ENCODE measurements around the gene ZP2. TPM values are rescaled to one million over a fixed set of nuclear protein-coding genes. Genes with fewer than 3 reads are reported as not detected.

Gene ZP2
- total and polyA plus RNA-seq, 7 donors = not detected

DNA sequence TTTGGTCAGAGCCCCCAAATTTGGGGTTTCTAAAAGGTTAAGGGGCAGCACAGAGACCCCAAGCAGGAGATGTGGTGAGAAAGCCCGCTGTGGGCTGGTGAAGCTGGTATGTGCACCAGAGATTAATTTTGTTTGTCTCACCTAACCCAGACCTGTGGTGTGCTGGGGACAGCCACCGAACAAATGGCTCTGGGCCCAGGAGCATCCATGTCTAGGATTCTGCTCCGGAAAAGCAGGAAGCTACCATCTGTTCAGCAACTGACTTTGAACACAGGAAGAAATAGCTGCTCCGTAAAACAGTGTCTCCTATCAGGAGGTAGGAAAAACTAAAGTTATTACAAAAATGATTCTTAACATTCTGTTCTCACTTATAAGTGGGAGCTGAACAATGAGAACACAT, 2.7 kb upstream of the ZP2 start:
- Histone ChIP-seq H3K4me1 (no peaks in the 10 kb centered on the region), H3K4me3 (no peak overlapping the region), H3K27ac (no peak overlapping the region), H3K36me3 (ENCODE audit: insufficient read depth in 1 of 2, low read depth in 1 of 2) (no peaks in the 10 kb centered on the region), H3K9me3 (no peaks in the 10 kb centered on the region), H3K27me3 (ENCODE audit: insufficient read depth in 3 of 3, low read length in 2 of 3) (peaks cover 0 to 4% (median 3%) of the 10 kb centered on the region in 3 donors)
- ATAC-seq (no peak), DNase-seq (no peak)
- WGBS, 3 donors = 43 to 65% (median 59%) methylated on average over 4 of the region's 4 CpGs
- TF ChIP-seq, protein P1, sequence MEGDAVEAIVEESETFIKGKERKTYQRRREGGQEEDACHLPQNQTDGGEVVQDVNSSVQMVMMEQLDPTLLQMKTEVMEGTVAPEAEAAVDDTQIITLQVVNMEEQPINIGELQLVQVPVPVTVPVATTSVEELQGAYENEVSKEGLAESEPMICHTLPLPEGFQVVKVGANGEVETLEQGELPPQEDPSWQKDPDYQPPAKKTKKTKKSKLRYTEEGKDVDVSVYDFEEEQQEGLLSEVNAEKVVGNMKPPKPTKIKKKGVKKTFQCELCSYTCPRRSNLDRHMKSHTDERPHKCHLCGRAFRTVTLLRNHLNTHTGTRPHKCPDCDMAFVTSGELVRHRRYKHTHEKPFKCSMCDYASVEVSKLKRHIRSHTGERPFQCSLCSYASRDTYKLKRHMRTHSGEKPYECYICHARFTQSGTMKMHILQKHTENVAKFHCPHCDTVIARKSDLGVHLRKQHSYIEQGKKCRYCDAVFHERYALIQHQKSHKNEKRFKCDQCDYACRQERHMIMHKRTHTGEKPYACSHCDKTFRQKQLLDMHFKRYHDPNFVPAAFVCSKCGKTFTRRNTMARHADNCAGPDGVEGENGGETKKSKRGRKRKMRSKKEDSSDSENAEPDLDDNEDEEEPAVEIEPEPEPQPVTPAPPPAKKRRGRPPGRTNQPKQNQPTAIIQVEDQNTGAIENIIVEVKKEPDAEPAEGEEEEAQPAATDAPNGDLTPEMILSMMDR (IDR thresholded peaks at IDR 0.05) = no peak
- intact Hi-C loops (cut with DNase I) = no loop called here

GRCh38 chr16:21208446-21209230, 2.7 kb downstream of the ZP2 start:
- no peaks in the 10 kb centered on the region for H3K36me3 ChIP-seq (ENCODE audit: insufficient read depth in 1 of 2, low read depth in 1 of 2)
- TF ChIP-seq, protein P1 (IDR thresholded peaks at IDR 0.05) = no peak
- DNase-seq (no peak), ATAC-seq (no peak)
- H3K4me1 ChIP-seq = no peaks in the 10 kb centered on the region
- no peaks in the 10 kb centered on the region for H3K9me3 ChIP-seq
- peaks cover 0 to 3% (median 0%) of the 10 kb centered on the region in 3 donors for H3K27me3 ChIP-seq (ENCODE audit: insufficient read depth in 3 of 3, low read length in 2 of 3)
- H3K4me3 ChIP-seq = no peak overlapping the region
- no peak overlapping the region for H3K27ac ChIP-seq
- intact Hi-C loops (cut with DNase I) = no loop called here
- 55 to 60% (median 58%) methylated on average over 2 of the region's 2 CpGs for WGBS, 3 donors

GRCh38 chr16:21206550-21206949, 4.8 kb downstream of the ZP2 start:
- ATAC-seq (no peak), DNase-seq (no peak)
- H3K27me3 ChIP-seq (ENCODE audit: insufficient read depth in 3 of 3, low read length in 2 of 3) = no peaks in the 10 kb centered on the region
- 82 to 87% (median 86%) methylated on average over 4 of the region's 4 CpGs for WGBS, 3 donors
- no peaks in the 10 kb centered on the region for H3K4me1 ChIP-seq
- H3K27ac ChIP-seq = no peak overlapping the region
- H3K4me3 ChIP-seq = no peak overlapping the region
- no peaks in the 10 kb centered on the region for H3K36me3 ChIP-seq (ENCODE audit: insufficient read depth in 1 of 2, low read depth in 1 of 2)
- no peaks in the 10 kb centered on the region for H3K9me3 ChIP-seq
- TF ChIP-seq, protein P1 (IDR thresholded peaks at IDR 0.05) = no peak
- intact Hi-C loops (cut with DNase I) = no loop called here

DNA sequence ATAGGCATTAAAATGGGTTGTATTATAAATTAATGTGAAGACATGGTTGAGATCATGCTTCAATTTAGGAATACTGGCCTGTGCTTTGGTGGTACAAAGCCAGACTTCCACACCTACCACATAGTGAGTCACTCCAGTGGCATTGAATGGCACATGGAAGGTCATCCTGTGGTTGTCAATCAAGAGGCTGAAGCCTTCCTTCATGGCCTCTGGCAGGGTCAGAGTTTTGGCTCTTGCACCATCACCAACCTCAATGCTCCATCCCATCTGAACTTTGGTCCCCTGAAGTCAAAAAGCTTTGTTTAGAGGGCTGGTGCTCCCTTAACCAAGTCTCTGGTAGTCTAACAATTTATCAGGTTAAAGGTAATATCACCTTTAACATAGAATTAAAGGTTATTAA, 6.1 kb downstream of the ZP2 start:
- intact Hi-C loops (cut with DNase I) = no loop called here
- Histone ChIP-seq H3K4me3 (no peak overlapping the region), H3K27me3 (ENCODE audit: insufficient read depth in 3 of 3, low read length in 2 of 3) (no peaks in the 10 kb centered on the region), H3K4me1 (no peaks in the 10 kb centered on the region), H3K36me3 (ENCODE audit: insufficient read depth in 1 of 2, low read depth in 1 of 2) (no peaks in the 10 kb centered on the region), H3K27ac (no peak overlapping the region), H3K9me3 (no peaks in the 10 kb centered on the region)
- TF ChIP-seq, protein P1 (IDR thresholded peaks at IDR 0.05) = no peak
- DNase-seq (no peak), ATAC-seq (peak in 2 of 4 donors; percentile 62 to 76)
